ENCODE data around the gene AFF1. TPM values are rescaled to one million over a fixed set of nuclear protein-coding genes. Genes with fewer than 3 reads are reported as not detected.

The AFF1 gene
- total RNA-seq, 1 experiment from 2014 or later = 52.8 TPM

DNA sequence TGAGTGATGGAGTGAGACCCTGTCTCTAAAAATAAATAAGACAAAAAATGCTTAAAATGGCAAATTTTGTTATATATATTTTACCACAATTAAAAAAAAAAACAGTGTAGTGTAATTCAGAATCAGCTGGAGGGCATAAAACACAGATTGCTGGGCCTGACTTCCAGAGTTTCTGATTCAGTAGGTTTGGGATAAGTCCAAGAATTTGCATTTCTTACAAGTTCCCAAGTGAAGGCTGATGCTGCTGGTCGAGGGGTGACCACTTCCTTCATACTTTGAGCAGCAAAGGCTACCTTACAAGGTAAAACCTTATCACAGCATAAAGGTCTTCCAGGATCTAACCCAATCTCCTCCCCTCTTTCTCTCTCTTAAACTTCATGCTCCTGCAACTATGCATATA is 244.9 kb downstream of the AFF1 start:
- no peaks in the 10 kb centered on the region for H4K20me1 ChIP-seq (ENCODE audit: insufficient read depth)
- H3K27ac ChIP-seq = no peak overlapping the region
- POLR2A ChIA-PET (ENCODE audit: unreplicated experiment) = no interaction called here
- no peaks in the 10 kb centered on the region for H3K9me3 ChIP-seq (ENCODE audit: insufficient read depth, low read depth)
- no peak overlapping the region for H3K4me3 ChIP-seq
- H2AFZ ChIP-seq = no peak overlapping the region
- H3K4me1 ChIP-seq (replicated peaks; ENCODE audit: insufficient read depth) = no peaks in the 10 kb centered on the region
- intact Hi-C loops (cut with micrococcal nuclease; ENCODE audit: unreplicated experiment) = no loop called here
- H3K9me2 ChIP-seq (ENCODE audit: insufficient read depth) = no peaks in the 10 kb centered on the region
- no peaks in the 10 kb centered on the region for H3F3A ChIP-seq (ENCODE audit: insufficient read depth, low read depth)
- no peaks in the 10 kb centered on the region for H3K36me3 ChIP-seq (ENCODE audit: low read depth)
- BruUV-seq (replicated peaks) = no TSS peak
- H3K27me3 ChIP-seq (ENCODE audit: insufficient read depth, low read depth) = no peaks in the 10 kb centered on the region
- CTCF ChIA-PET = no interaction called here
- TF ChIP-seq, protein P1, sequence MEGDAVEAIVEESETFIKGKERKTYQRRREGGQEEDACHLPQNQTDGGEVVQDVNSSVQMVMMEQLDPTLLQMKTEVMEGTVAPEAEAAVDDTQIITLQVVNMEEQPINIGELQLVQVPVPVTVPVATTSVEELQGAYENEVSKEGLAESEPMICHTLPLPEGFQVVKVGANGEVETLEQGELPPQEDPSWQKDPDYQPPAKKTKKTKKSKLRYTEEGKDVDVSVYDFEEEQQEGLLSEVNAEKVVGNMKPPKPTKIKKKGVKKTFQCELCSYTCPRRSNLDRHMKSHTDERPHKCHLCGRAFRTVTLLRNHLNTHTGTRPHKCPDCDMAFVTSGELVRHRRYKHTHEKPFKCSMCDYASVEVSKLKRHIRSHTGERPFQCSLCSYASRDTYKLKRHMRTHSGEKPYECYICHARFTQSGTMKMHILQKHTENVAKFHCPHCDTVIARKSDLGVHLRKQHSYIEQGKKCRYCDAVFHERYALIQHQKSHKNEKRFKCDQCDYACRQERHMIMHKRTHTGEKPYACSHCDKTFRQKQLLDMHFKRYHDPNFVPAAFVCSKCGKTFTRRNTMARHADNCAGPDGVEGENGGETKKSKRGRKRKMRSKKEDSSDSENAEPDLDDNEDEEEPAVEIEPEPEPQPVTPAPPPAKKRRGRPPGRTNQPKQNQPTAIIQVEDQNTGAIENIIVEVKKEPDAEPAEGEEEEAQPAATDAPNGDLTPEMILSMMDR (conservative IDR thresholded peaks at IDR 0.05) = no peak
- DNase-seq = no peak
- H3K79me2 ChIP-seq (ENCODE audit: low read depth) = no peaks in the 10 kb centered on the region
- H3K4me2 ChIP-seq = no peak overlapping the region

DNA sequence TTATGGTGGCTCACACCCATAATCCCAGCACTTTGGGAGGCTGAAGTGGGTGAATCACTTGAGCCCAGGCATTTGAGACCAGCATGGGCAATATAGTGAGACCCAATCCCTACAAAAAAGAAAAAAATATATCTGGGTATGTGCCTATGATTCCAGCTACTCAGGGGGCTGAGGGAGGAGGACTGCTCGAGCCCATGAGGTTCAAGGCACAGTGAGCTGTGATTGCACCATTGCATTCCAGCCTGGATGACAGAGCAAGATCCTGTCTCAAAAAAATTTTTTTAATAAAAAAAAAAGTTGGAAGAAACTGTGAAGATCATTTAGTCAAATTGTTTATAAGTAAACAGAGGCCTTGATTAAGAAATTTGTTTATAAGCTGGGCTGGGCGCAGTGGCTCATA is 246.0 kb downstream of the AFF1 start:
- Histone ChIP-seq H3K4me2 (no peak overlapping the region), H3K9me3 (ENCODE audit: insufficient read depth, low read depth) (no peaks in the 10 kb centered on the region), H2AFZ (no peak overlapping the region), H3F3A (ENCODE audit: insufficient read depth, low read depth) (no peaks in the 10 kb centered on the region), H3K9me2 (ENCODE audit: insufficient read depth) (no peaks in the 10 kb centered on the region), H4K20me1 (ENCODE audit: insufficient read depth) (no peaks in the 10 kb centered on the region), H3K79me2 (ENCODE audit: low read depth) (no peaks in the 10 kb centered on the region), H3K4me1 (replicated peaks; ENCODE audit: insufficient read depth) (no peaks in the 10 kb centered on the region), H3K27ac (no peak overlapping the region), H3K27me3 (ENCODE audit: insufficient read depth, low read depth) (no peaks in the 10 kb centered on the region), H3K4me3 (no peak overlapping the region), H3K36me3 (ENCODE audit: low read depth) (no peaks in the 10 kb centered on the region)
- no TSS peak for BruUV-seq (replicated peaks)
- CTCF ChIA-PET = no interaction called here
- POLR2A ChIA-PET (ENCODE audit: unreplicated experiment) = no interaction called here
- intact Hi-C loops (cut with micrococcal nuclease; ENCODE audit: unreplicated experiment) = no loop called here
- no peak for DNase-seq
- TF ChIP-seq, protein P1 (conservative IDR thresholded peaks at IDR 0.05) = no peak
- no peak for TF ChIP-seq EZH2 (IDR thresholded peaks at IDR 0.05; ENCODE audit: low read depth)

DNA sequence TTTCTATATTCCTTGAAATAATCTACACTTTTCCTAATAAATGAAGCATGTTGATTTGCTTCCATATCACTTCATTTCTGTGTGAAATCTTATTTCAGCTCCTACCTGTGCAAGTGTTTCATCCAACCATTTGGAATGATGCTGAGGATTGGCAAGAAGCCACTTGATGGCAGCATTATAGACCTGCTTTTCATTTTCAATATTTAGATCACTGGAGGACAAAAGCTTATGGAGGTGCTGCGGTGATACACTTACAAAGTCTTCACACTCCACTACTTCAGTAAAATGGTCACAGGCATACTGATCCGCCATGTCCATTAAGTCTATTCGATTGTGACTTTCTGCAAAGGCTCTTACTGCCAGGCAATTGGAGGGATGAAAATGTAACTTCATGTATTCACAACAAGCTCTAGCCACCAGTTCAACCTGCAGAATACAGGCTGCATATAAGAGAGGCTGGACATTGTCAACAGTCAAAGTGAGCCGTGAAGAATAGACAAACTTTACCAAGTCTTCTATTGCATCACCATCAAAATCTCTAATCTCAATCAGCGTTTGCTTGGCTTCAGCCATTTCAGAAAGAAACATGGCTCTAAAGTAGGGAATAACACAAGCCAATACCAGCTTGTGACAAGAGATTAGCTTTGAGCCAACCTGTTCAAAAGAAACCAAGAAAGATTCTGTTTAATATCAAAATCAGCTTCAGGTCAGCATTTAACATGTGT is 250.5 kb downstream of the AFF1 start:
- H3K79me2 ChIP-seq (ENCODE audit: low read depth) = no peaks in the 10 kb centered on the region
- H3F3A ChIP-seq (ENCODE audit: insufficient read depth, low read depth) = no peaks in the 10 kb centered on the region
- POLR2A ChIA-PET (ENCODE audit: unreplicated experiment) = interaction anchor here (0.7 kb wide), 1 partner anchor 137 kb away, joined by 3 read pairs; no protein-coding TSS in a partner anchor
- H2AFZ ChIP-seq = no peak overlapping the region
- BruUV-seq (replicated peaks) = no TSS peak
- H3K36me3 ChIP-seq (ENCODE audit: low read depth) = no peaks in the 10 kb centered on the region
- no peaks in the 10 kb centered on the region for H3K27me3 ChIP-seq (ENCODE audit: insufficient read depth, low read depth)
- no peak overlapping the region for H3K4me3 ChIP-seq
- no peaks in the 10 kb centered on the region for H3K9me3 ChIP-seq (ENCODE audit: insufficient read depth, low read depth)
- no peaks in the 10 kb centered on the region for H3K9me2 ChIP-seq (ENCODE audit: insufficient read depth)
- CTCF ChIA-PET = no interaction called here
- no peaks in the 10 kb centered on the region for H3K4me1 ChIP-seq (replicated peaks; ENCODE audit: insufficient read depth)
- TF ChIP-seq, protein P1 (conservative IDR thresholded peaks at IDR 0.05) = no peak
- no peak for TF ChIP-seq EZH2 (IDR thresholded peaks at IDR 0.05; ENCODE audit: low read depth)
- DNase-seq = no peak
- no peak overlapping the region for H3K4me2 ChIP-seq
- H3K27ac ChIP-seq = no peak overlapping the region
- no peaks in the 10 kb centered on the region for H4K20me1 ChIP-seq (ENCODE audit: insufficient read depth)
- intact Hi-C loops (cut with micrococcal nuclease; ENCODE audit: unreplicated experiment) = no loop called here
